ENCODE measurements around the gene PPP1R18.
"Not testable (repeated sequence)": the region's sequence is repeated elsewhere in the genome, so short reads cannot be mapped to it uniquely, and the experiment has no call there.

Gene PPP1R18

GRCh38 chr6:30723159-30723842 is 36.9 kb upstream of the PPP1R18 start:
- DNase-seq (ENCODE audit: low spot score in 2 of 2); H3K27me3 ChIP-seq (ENCODE audit: low read depth); H3K9me3 ChIP-seq: not testable (repeated sequence)
- peaks cover 23% of the 10 kb centered on the region for H3K4me1 ChIP-seq
- in situ Hi-C loops (cut with MboI; ENCODE audit: low sequenced_read_pairs), result loop anchor here (5.0 kb wide), 1 partner anchor 106 kb away; the partner anchor contains the start of genes MRPS18B and PPP1R10
- peak overlapping the region; percentile 69; the same call in 1 of the 2 replicates for H3K4me3 ChIP-seq
- peaks cover 65% of the 10 kb centered on the region for H3K36me3 ChIP-seq (replicated peaks)

- DNase-seq (ENCODE audit: low spot score in 2 of 2), result peak; percentile 71 to 88
- in situ Hi-C loops (cut with MboI; ENCODE audit: low sequenced_read_pairs), result loop anchor here (5.0 kb wide), 1 partner anchor 105 kb away; the partner anchor contains the start of genes MRPS18B and PPP1R10
- Histone ChIP-seq H3K4me1 (peaks cover 29% of the 10 kb centered on the region), H3K9me3 (no peaks in the 10 kb centered on the region), H3K27me3 (ENCODE audit: low read depth) (no peaks in the 10 kb centered on the region), H3K4me3 (peak overlapping the region; percentile 69), H3K36me3 (replicated peaks) (peaks cover 63% of the 10 kb centered on the region)
These were observed 36.1 kb upstream of the PPP1R18 start for GRCh38 chr6:30722280-30723112.

GRCh38 chr6:30722025-30722279 is 35.5 kb upstream of the PPP1R18 start:
- peaks cover 57% of the 10 kb centered on the region for H3K36me3 ChIP-seq (replicated peaks)
- in situ Hi-C loops (cut with MboI; ENCODE audit: low sequenced_read_pairs), result loop anchor here (5.0 kb wide), 1 partner anchor 105 kb away; the partner anchor contains the start of genes MRPS18B and PPP1R10

GRCh38 chr6:30721198-30722024 is 35.0 kb upstream of the PPP1R18 start:
- peak; percentile 75 to 95 for DNase-seq (ENCODE audit: low spot score in 2 of 2)
- Histone ChIP-seq H3K4me3 (peak overlapping the region; percentile 69), H3K4me1 (peaks cover 30% of the 10 kb centered on the region), H3K27me3 (ENCODE audit: low read depth) (no peaks in the 10 kb centered on the region), H3K36me3 (replicated peaks) (peaks cover 55% of the 10 kb centered on the region), H3K9me3 (no peaks in the 10 kb centered on the region)
- in situ Hi-C loops (cut with MboI; ENCODE audit: low sequenced_read_pairs), result loop anchor here (5.0 kb wide), 1 partner anchor 104 kb away; the partner anchor contains the start of genes MRPS18B and PPP1R10

More at GRCh38 chr6:30722025-30722279, 35.5 kb upstream of the PPP1R18 start:
- H3K27me3 ChIP-seq (ENCODE audit: low read depth); H3K9me3 ChIP-seq; DNase-seq (ENCODE audit: low spot score in 2 of 2): not testable (repeated sequence)
- peaks cover 29% of the 10 kb centered on the region for H3K4me1 ChIP-seq
- H3K4me3 ChIP-seq, result peak overlapping the region; percentile 69

DNA sequence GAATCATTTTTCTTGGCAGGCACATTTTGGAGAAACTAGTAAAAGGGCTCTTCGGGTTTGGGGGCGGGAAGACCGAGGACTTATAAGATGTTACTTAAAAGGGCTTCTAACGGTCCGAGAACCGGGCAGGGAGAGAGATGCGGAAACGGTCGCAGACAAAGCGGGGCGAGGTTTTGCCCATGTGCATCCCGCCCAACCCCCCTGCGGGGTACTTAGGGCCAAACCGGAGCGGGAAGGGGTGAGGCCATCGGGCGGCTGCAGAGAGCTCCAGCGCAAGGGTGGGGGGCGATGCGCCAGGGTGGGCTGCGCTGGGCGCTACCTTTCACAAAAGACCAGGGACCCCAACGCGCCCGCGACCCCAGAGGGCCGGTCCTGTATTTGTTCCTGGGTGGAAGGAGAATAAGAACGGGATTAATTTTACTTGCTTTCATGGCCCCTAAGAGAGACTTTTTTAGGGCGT is 34.3 kb upstream of the PPP1R18 start:
- Histone ChIP-seq H3K4me1 (peaks cover 35% of the 10 kb centered on the region), H3K36me3 (replicated peaks) (peaks cover 52% of the 10 kb centered on the region), H3K27me3 (ENCODE audit: low read depth) (no peaks in the 10 kb centered on the region), H3K9me3 (no peaks in the 10 kb centered on the region), H3K4me3 (peak overlapping the region; percentile 69)
- in situ Hi-C loops (cut with MboI; ENCODE audit: low sequenced_read_pairs), result loop anchor here (5.0 kb wide), 1 partner anchor 103 kb away; the partner anchor contains the start of genes MRPS18B and PPP1R10
- peak; percentile 46 to 85 for DNase-seq (ENCODE audit: low spot score in 2 of 2)

- peak; percentile 98 for DNase-seq (ENCODE audit: low spot score in 2 of 2)
- Histone ChIP-seq H3K4me3 (peak within 1 kb of the TSS; percentile 69), H3K36me3 (replicated peaks) (peaks cover 48% of the 10 kb centered on the region), H3K9me3 (no peaks in the 10 kb centered on the region), H3K4me1 (peaks cover 36% of the 10 kb centered on the region), H3K27me3 (ENCODE audit: low read depth) (no peaks in the 10 kb centered on the region)
- in situ Hi-C loops (cut with MboI; ENCODE audit: low sequenced_read_pairs), result loop anchor here (5.0 kb wide), 1 partner anchor 103 kb away; the partner anchor contains the start of genes MRPS18B and PPP1R10
These were observed 33.6 kb upstream of the PPP1R18 start, which contains the start of gene TUBB for GRCh38 chr6:30719791-30720737. TUBB (plus strand) TSS chr6:30720352; CDS start chr6:30720507, 155 bp downstream.

DNA sequence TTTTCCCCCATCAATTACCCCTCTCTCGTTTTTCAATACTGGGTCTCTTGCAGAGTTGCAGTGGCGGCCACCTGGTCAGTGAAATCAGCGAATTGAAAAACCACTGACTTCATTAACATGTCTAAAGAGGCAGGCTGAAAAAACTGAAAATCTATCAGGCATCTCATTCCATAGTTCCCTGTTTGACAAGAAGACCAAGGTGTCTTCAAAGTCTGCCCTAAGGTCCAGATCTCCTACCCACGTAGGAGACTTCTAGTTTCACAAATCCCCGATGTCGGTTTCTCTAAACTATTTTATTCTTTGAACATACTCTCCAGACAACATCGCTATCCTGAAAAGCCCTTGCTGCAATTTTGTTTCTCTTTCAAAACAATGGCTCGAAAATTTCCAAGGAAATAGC is 32.9 kb upstream of the PPP1R18 start:
- Histone ChIP-seq H3K27me3 (ENCODE audit: low read depth) (no peaks in the 10 kb centered on the region), H3K36me3 (replicated peaks) (peaks cover 46% of the 10 kb centered on the region), H3K4me1 (peaks cover 31% of the 10 kb centered on the region), H3K4me3 (peak overlapping the region; percentile 69), H3K9me3 (no peaks in the 10 kb centered on the region)
- in situ Hi-C loops (cut with MboI; ENCODE audit: low sequenced_read_pairs), result no loop called here
- DNase-seq (ENCODE audit: low spot score in 2 of 2), result peak; percentile 61 to 83

DNA sequence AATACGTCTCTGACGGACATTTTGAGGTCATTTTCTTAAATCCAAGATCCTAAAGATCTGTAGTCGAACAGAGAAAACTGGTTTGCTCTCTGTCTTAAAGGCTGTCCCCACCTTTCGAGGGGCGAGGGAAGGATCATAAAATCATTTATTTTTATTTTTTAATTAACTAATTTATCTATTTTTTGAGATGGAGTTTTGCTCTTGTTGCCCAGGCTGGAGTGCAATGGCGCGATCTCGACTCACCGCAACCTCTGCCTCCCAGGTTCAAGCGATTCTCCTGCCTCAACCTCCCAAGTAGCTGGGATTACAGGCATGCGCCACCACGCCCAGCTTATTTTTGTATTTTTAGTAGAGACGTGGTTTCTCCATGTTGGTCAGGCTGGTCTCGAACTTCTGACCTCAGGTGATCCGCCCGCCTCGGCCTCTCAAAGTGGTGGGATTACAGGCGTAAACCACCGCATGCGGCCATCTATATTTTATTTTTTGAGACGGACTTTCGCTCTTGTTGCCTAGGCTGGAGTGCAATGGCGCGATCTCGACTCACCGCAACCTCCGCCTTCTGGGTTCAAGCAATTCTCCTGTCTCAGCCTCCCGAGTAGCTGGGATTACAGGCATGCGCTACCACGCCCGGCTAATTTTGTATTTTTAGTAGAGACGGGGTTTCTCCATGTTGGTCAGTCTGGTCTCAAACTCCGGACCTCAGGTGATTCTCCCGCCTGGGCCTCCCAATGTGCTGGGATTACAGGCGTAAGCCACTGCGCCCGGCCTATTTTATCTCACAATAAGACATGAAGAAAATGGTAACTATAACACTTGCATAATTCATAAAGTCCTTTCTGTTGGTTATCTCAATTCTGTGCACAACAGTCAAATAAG is 31.6 kb upstream of the PPP1R18 start:
- H3K27me3 ChIP-seq (ENCODE audit: low read depth); H3K9me3 ChIP-seq; in situ Hi-C loops (cut with MboI; ENCODE audit: low sequenced_read_pairs); DNase-seq (ENCODE audit: low spot score in 2 of 2): not testable (repeated sequence)
- Histone ChIP-seq H3K36me3 (replicated peaks) (peaks cover 46% of the 10 kb centered on the region), H3K4me3 (peak overlapping the region; percentile 64), H3K4me1 (peaks cover 27% of the 10 kb centered on the region)

DNA sequence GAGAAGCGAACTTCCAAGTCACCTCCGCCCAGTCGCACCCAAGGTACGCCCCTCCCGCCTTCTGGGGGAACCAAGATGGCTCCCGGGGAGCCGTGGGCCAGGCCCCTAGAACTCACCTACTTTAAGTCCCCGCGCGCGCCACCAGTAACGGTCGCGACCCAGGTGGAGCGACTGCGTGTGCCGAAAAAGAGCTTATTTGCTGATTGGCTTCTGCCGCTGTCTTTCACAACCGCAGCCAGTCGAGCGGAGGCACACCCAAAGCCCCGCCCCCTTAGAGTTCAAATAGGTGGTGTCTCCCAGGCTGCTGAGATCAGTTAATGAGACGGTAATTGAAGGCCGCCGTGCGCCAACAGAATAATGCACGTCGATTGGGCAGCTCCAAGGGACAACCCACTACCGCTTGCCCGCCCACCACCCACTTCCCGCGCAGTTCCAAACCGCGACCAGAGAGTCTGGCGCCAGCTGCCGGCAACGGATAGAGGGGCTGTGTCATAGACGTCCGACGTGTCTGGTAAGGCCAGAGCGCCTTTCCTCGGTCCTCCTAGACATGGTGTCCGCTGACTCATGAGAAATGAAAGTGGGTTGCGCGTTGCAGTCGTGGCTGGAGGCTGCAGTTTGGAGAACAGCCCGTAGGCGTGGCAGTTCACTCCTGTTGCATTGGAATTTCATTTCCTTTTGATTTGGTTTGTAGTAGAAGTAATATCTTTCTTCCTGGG is 30.8 kb upstream of the PPP1R18 start, which contains the start of gene MDC1:
Gene MDC1 (minus strand): TSS at position 153 of the 716 bp plus-strand sequence. CDS start 2,106 bp downstream, outside the sequence.
- H3K4me3 ChIP-seq, result peak within 1 kb of the TSS; percentile 64
- H3K4me1 ChIP-seq, result peaks cover 22% of the 10 kb centered on the region
- peak; percentile 99 to 100 for DNase-seq (ENCODE audit: low spot score in 2 of 2)
- H3K36me3 ChIP-seq (replicated peaks), result peaks cover 46% of the 10 kb centered on the region
- H3K9me3 ChIP-seq, result no peaks in the 10 kb centered on the region
- in situ Hi-C loops (cut with MboI; ENCODE audit: low sequenced_read_pairs), result no loop called here
- no peaks in the 10 kb centered on the region for H3K27me3 ChIP-seq (ENCODE audit: low read depth)

- H3K9me3 ChIP-seq, result no peaks in the 10 kb centered on the region
- H3K27me3 ChIP-seq (ENCODE audit: low read depth), result no peaks in the 10 kb centered on the region
- H3K36me3 ChIP-seq (replicated peaks), result peaks cover 46% of the 10 kb centered on the region
- in situ Hi-C loops (cut with MboI; ENCODE audit: low sequenced_read_pairs), result no loop called here
- peaks cover 22% of the 10 kb centered on the region for H3K4me1 ChIP-seq
- H3K4me3 ChIP-seq, result peak overlapping the region; percentile 64
- no peak for DNase-seq (ENCODE audit: low spot score in 2 of 2)
These were observed 30.4 kb upstream of the PPP1R18 start for GRCh38 chr6:30716879-30717128.

DNA sequence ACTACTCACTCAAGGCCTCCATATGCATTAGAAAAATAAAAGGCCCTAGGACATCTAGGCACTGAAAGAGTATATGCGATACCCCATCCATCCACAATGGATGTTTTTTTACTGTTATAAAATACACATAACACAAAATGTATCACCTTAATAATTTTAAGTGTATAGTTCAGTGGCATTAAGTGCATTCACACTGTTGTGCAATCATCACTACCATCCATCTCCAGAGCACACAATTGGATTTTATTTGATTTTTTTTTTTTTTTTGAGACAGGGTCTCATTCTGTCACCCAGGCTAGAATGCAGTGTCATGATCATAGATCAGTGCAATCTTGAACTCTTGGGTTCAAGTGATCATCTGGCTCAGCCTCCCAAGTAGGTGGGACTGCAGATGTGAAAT is 27.8 kb upstream of the PPP1R18 start:
- peaks cover 58% of the 10 kb centered on the region for H3K36me3 ChIP-seq (replicated peaks)
- no peaks in the 10 kb centered on the region for H3K9me3 ChIP-seq
- no peak for DNase-seq (ENCODE audit: low spot score in 2 of 2)
- no peaks in the 10 kb centered on the region for H3K27me3 ChIP-seq (ENCODE audit: low read depth)
- H3K4me3 ChIP-seq, result no peak overlapping the region
- in situ Hi-C loops (cut with MboI; ENCODE audit: low sequenced_read_pairs), result no loop called here
- H3K4me1 ChIP-seq, result peaks cover 22% of the 10 kb centered on the region
